ENCODE measurements around the gene PRSS50.
"Not testable (repeated sequence)": the region's sequence is repeated elsewhere in the genome, so short reads cannot be mapped to it uniquely, and the experiment has no call there.

DNA sequence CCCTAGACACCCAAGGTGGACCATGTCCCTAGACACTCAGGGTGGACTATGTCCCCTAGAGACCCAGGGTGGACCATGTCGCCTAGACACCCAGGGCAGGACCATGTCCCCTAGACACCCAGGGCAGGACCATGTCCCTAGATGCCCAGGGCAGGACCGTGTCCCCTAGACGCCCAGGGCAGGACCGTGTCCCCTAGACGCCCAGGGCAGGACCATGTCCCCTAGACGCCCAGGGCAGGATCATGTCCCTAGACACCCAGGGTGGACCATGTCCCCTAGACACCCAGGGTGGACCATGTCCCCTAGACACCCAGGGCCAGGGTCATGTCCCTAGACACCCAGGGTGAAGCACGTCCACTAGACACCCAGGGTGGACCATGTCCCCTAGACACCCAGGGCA, 13.3 kb downstream of the PRSS50 start:
- TF ChIP-seq, protein P1, sequence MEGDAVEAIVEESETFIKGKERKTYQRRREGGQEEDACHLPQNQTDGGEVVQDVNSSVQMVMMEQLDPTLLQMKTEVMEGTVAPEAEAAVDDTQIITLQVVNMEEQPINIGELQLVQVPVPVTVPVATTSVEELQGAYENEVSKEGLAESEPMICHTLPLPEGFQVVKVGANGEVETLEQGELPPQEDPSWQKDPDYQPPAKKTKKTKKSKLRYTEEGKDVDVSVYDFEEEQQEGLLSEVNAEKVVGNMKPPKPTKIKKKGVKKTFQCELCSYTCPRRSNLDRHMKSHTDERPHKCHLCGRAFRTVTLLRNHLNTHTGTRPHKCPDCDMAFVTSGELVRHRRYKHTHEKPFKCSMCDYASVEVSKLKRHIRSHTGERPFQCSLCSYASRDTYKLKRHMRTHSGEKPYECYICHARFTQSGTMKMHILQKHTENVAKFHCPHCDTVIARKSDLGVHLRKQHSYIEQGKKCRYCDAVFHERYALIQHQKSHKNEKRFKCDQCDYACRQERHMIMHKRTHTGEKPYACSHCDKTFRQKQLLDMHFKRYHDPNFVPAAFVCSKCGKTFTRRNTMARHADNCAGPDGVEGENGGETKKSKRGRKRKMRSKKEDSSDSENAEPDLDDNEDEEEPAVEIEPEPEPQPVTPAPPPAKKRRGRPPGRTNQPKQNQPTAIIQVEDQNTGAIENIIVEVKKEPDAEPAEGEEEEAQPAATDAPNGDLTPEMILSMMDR (IDR thresholded peaks at IDR 0.05), result not testable (repeated sequence)
- not testable (repeated sequence) for TF ChIP-seq POLR2A, EP300, POLR2AphosphoS5 (IDR thresholded peaks at IDR 0.05)

All from gastroesophageal sphincter (tissue), 3 donors.